ENCODE results near the gene CALB2. TPM values are rescaled to one million over a fixed set of nuclear protein-coding genes. Genes with fewer than 3 reads are reported as not detected.

The CALB2 gene
- total RNA-seq, 1 experiment from 2014 or later: 5.5 TPM

DNA sequence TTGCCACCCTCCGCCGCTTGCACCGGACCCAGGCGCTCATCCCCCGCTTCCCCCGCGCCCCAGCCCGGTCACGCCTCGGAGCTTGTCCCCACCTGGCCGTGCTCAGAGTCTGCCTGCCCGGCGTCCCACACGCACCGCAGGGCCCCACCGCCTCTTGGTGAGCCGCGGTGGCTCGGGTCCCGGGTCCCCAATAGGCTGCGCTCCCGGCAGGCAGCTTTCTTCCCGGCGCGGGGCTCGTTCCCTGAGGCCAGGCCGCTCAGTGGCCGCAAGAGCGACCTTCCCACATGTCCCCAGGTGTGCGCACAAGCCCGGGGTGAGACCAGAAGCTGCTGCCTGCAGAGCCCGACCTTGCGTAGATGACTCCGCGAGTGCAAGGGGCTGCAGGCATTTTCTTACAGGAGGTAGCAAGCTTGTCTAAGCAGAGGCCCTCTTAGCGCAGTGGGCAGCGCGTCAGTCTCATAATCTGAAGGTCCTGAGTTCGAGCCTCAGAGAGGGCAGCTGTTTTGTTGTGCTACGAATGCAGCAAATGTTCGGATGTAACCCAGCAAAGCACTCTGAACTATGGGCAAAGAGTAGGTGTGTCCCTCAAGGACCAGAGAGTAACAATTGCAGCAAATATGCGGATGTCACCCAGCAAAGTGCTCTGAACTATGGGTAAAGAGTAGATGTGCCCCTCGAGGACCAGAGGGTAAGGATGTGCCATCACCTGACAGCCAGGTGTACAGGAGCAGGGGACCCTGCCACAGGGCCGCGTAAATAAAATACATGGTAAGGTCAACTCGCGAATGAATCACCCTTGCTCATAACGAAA lies 67.8 kb downstream of the CALB2 start (continued):
- TF ChIP-seq TCF7L2 (IDR thresholded peaks at IDR 0.05; ENCODE audit: borderline replicate concordance, extremely low read depth, insufficient read depth, insufficient read length) (no peak), EGR1 (IDR thresholded peaks at IDR 0.05; ENCODE audit: low read depth) (no peak), POLR2AphosphoS5 (IDR thresholded peaks at IDR 0.05; ENCODE audit: low read depth, low read length) (no peak), RAD21 (IDR thresholded peaks at IDR 0.05; ENCODE audit: low read depth) (no peak), CEBPB (IDR thresholded peaks at IDR 0.05; ENCODE audit: low read depth) (peak; percentile 55)

DNA sequence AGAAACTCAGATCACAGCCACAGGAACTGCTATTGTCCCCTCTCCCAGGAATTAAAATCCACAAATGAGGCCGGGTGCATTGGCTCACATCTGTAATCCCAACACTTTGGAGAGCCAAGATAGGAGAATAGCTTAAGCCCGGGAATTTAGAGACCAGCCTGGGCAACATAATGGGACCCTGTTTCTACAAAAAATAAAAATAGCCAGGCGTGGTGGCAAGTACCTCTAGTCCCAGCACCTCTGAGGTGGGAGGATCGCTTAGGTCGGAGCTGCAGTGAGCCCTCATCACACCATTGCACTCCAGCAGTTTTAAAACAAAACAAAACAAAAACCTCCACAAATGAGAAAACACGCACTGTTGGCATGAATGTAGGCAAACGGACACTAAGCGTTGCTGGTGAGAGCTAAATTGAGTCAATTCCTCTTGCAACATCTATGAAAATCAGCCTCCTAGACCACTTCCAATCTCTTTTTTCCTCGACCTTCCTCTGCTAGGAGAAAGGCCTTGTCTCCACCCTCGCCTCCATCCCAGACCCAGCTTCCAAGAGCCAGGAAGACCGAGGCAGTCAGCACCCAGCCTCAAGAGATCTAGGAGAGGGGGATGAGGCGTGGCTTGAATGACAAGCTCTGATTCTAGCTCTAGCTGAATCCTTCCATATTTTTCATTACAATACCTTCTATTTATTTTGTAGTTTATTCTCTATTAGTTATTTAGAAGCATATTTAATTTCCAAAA lies 68.5 kb downstream of the CALB2 start:
- no peak for DNase-seq (ENCODE audit: low read depth, low spot score)

More for the DNA sequence above, 68.5 kb downstream of the CALB2 start:
- H3K9me3 ChIP-seq (ENCODE audit: control insufficient read depth in 1 of 2, insufficient read depth in 1 of 2, low read depth in 1 of 2, low read length in 2 of 2): peaks cover 0 to 7% of the 10 kb centered on the region in 2 experiments; a peak in 1 of 4 replicates
- TSS peak; percentile 100 for BruUV-seq (replicated peaks)
- H3K36me3 ChIP-seq (ENCODE audit: control insufficient read depth in 1 of 2, insufficient read depth in 2 of 2, low read length in 2 of 2): no peaks in the 10 kb centered on the region
- H3K27ac ChIP-seq (ENCODE audit: low read depth, low read length): peak overlapping the region; percentile 46
- ATAC-seq: no peak
- no peak for TF ChIP-seq ELF1 (IDR thresholded peaks at IDR 0.05; ENCODE audit: borderline replicate concordance, low read depth)
- TF ChIP-seq, protein P1, sequence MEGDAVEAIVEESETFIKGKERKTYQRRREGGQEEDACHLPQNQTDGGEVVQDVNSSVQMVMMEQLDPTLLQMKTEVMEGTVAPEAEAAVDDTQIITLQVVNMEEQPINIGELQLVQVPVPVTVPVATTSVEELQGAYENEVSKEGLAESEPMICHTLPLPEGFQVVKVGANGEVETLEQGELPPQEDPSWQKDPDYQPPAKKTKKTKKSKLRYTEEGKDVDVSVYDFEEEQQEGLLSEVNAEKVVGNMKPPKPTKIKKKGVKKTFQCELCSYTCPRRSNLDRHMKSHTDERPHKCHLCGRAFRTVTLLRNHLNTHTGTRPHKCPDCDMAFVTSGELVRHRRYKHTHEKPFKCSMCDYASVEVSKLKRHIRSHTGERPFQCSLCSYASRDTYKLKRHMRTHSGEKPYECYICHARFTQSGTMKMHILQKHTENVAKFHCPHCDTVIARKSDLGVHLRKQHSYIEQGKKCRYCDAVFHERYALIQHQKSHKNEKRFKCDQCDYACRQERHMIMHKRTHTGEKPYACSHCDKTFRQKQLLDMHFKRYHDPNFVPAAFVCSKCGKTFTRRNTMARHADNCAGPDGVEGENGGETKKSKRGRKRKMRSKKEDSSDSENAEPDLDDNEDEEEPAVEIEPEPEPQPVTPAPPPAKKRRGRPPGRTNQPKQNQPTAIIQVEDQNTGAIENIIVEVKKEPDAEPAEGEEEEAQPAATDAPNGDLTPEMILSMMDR (IDR thresholded peaks at IDR 0.05 in 2 of 3, conservative IDR thresholded peaks at IDR 0.05 in 1 of 3; ENCODE audit: borderline replicate concordance in 1 of 3, insufficient read depth in 1 of 3, low read depth in 2 of 3, low read length in 2 of 3): no peak
- no peak for TF ChIP-seq ZFX (IDR thresholded peaks at IDR 0.05)
- TF ChIP-seq POLR2AphosphoS5 (IDR thresholded peaks at IDR 0.05; ENCODE audit: low read depth, low read length): no peak
- TF ChIP-seq CEBPB (IDR thresholded peaks at IDR 0.05; ENCODE audit: low read depth): 0 out of 2 replicates have a peak, but pooled peaks have one; percentile 18
- RAD21 ChIA-PET (ENCODE audit: low non-redundant PET in 1 of 2, low total read pairs in 2 of 2, uncharacterized antibody in 2 of 2, unreplicated experiment in 2 of 2): interaction anchor here (0.6 to 1.7 kb wide), 3 partner anchors 10 to 14 kb away, joined by 3 to 6 read pairs (median 5); no protein-coding TSS in a partner anchor
- H3K79me2 ChIP-seq (ENCODE audit: insufficient read depth, low read length): no peaks in the 10 kb centered on the region
- H3K9ac ChIP-seq (ENCODE audit: low read length): peak overlapping the region; percentile 13; the same call in 1 of the 2 replicates
- H3K4me1 ChIP-seq (ENCODE audit: control insufficient read depth in 1 of 2, insufficient read depth in 2 of 2, low read length in 2 of 2): peaks cover 4 to 14% of the 10 kb centered on the region in 2 experiments; a peak in 3 of 4 replicates
- peak overlapping the region; percentile 88 for H2AFZ ChIP-seq (ENCODE audit: low read depth, low read length, poor library complexity, severe bottlenecking)
- POLR2A ChIA-PET: interaction anchor here (1.0 to 1.8 kb wide), 2 partner anchors 35 to 184 kb away, joined by 3 read pairs; partner anchors contain the start of gene ZNF23
- H3K9me2 ChIP-seq (ENCODE audit: insufficient read depth): no peaks in the 10 kb centered on the region
- H3K4me3 ChIP-seq (replicated peaks in 1 of 2; ENCODE audit: low read depth in 1 of 2, low read length in 2 of 2): peak overlapping the region; percentile 3 to 38; a peak in 2 of 4 replicates
- H3K4me2 ChIP-seq (ENCODE audit: low read length): peak overlapping the region; percentile 67
- H3K27me3 ChIP-seq (ENCODE audit: insufficient read depth, low read length): no peaks in the 10 kb centered on the region
- H4K20me1 ChIP-seq (ENCODE audit: insufficient read depth): no peaks in the 10 kb centered on the region
- CTCF ChIA-PET: interaction anchor here (1.1 to 2.4 kb wide), 3 partner anchors 14 to 184 kb away, joined by 4 to 8 read pairs (median 7); no protein-coding TSS in a partner anchor
- intact Hi-C loops (cut with micrococcal nuclease): no loop called here
